Glutamatergic neuron (in vitro differentiated cells): ENCODE data around the gene TLX1. TPM values are rescaled to one million over a fixed set of nuclear protein-coding genes. Genes with fewer than 3 reads are reported as not detected.

Source experiments
- DNase-seq: peaks from one replicate; pipeline ENCODE4 v3.0.0; 2022
- H3K27ac Mint-ChIP-seq: one replicate; pipeline ENCODE4 v1.8.0; 2020; ENCODE audit warnings: mild to moderate bottlenecking, mixed read lengths, inconsistent platforms; ENCODE audit not compliant: unreplicated experiment
- H3K27me3 Mint-ChIP-seq: one replicate; pipeline ENCODE4 v1.8.0; 2020; ENCODE audit warnings: mild to moderate bottlenecking, moderate library complexity, mixed read lengths, inconsistent platforms; ENCODE audit not compliant: unreplicated experiment
- H3K36me3 Mint-ChIP-seq: one replicate; pipeline ENCODE4 v1.8.0; 2020; ENCODE audit warnings: mild to moderate bottlenecking, mixed read lengths, inconsistent platforms; ENCODE audit not compliant: unreplicated experiment
- H3K4me1 Mint-ChIP-seq: one replicate; pipeline ENCODE4 v1.8.0; 2020; ENCODE audit warnings: mild to moderate bottlenecking, low read depth, mixed read lengths, inconsistent platforms; ENCODE audit not compliant: unreplicated experiment
- H3K4me3 Mint-ChIP-seq: one replicate; pipeline ENCODE4 v1.8.0; 2020; ENCODE audit warnings: mild to moderate bottlenecking, mixed read lengths, inconsistent platforms; ENCODE audit not compliant: unreplicated experiment
- H3K9me3 Mint-ChIP-seq: one replicate; pipeline ENCODE4 v1.8.0; 2020; ENCODE audit warnings: mild to moderate bottlenecking, moderate library complexity, mixed read lengths, inconsistent platforms; ENCODE audit not compliant: unreplicated experiment
- total RNA-seq: library from RNA; stranded (reverse); fragmentation: NEBNext Ultra II Directional; extraction: Animal tissue kit (Norgen Biotek cat#: 25700); gene quantifications from one replicate; pipeline ENCODE4 v1.2.1, GENCODE V29; 2021; ENCODE audit not compliant: unreplicated experiment
- TF ChIP-seq, protein P1 (sequence below): fragments of 200-600 bp; sonication (generic); IDR thresholded peaks from one replicate; pipeline ENCODE4 v1.5.0; 2021; ENCODE audit not compliant: partially characterized antibody, unreplicated experiment

TLX1 gene
- total RNA-seq, 1 donor from 2014 or later = 14.3 TPM

- Mint-ChIP-seq H3K36me3 (no peaks in the 10 kb centered on the region), H3K27me3 (peaks cover 23% of the 10 kb centered on the region), H3K4me1 (peaks cover 12% of the 10 kb centered on the region)
Measured at GRCh38 chr10:101116754-101117153, 14.3 kb upstream of the TLX1 start.

DNA sequence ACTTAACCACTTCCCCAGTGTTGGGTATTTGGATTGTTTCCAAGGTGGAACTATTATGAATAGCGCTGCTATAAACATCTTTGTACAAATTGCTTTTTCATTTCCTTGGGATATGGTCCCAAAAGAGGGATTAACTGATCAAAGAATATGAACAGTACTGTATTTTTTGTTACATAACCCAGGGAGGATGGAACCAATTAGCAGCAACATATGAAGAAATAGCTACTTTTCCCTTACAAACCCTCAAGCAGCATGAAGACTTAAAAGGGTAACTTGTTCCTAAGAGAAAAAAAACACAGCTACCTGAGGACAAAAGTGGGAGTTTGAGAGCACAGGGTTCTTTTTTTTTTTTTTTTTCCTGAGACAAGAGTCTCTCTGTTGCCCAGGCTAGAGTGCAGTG, 13.1 kb upstream of the TLX1 start:
- peaks cover 8% of the 10 kb centered on the region for H3K4me1 Mint-ChIP-seq
- TF ChIP-seq, protein P1, sequence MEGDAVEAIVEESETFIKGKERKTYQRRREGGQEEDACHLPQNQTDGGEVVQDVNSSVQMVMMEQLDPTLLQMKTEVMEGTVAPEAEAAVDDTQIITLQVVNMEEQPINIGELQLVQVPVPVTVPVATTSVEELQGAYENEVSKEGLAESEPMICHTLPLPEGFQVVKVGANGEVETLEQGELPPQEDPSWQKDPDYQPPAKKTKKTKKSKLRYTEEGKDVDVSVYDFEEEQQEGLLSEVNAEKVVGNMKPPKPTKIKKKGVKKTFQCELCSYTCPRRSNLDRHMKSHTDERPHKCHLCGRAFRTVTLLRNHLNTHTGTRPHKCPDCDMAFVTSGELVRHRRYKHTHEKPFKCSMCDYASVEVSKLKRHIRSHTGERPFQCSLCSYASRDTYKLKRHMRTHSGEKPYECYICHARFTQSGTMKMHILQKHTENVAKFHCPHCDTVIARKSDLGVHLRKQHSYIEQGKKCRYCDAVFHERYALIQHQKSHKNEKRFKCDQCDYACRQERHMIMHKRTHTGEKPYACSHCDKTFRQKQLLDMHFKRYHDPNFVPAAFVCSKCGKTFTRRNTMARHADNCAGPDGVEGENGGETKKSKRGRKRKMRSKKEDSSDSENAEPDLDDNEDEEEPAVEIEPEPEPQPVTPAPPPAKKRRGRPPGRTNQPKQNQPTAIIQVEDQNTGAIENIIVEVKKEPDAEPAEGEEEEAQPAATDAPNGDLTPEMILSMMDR = no peak
- no peak overlapping the region for H3K27ac Mint-ChIP-seq
- H3K36me3 Mint-ChIP-seq = no peaks in the 10 kb centered on the region
- peaks cover 7% of the 10 kb centered on the region for H3K9me3 Mint-ChIP-seq
- H3K4me3 Mint-ChIP-seq = no peak overlapping the region
- H3K27me3 Mint-ChIP-seq = peaks cover 34% of the 10 kb centered on the region
- no peak for DNase-seq

More at GRCh38 chr10:101116754-101117153, 14.3 kb upstream of the TLX1 start:
- Mint-ChIP-seq H3K4me3 (no peak overlapping the region), H3K9me3 (peaks cover 7% of the 10 kb centered on the region), H3K27ac (no peak overlapping the region)
- DNase-seq = no peak
- TF ChIP-seq, protein P1 = no peak

DNA sequence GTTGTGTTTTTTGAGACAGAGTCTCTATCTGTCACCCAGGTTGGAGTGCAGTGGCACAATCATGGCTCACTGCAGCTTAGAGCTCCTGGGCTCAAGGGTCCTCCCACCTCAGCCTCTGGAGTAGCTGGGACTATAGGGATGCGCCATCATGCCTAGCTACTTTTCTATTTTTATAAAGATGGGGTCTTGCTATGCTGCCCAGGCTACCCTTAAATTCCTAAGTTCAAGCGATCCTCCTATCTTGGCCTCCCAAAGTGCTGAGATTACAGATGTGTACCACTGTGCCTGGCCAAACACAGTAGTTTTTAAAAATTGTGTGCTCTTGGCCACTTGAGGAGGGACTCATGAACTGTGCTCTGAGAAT, 10.6 kb upstream of the TLX1 start:
- Mint-ChIP-seq H3K27ac (no peak overlapping the region), H3K36me3 (peaks cover 5% of the 10 kb centered on the region), H3K9me3 (peaks cover 10% of the 10 kb centered on the region), H3K27me3 (peaks cover 37% of the 10 kb centered on the region), H3K4me3 (peak overlapping the region; percentile 61), H3K4me1 (peaks cover 10% of the 10 kb centered on the region)
- no peak for DNase-seq
- TF ChIP-seq, protein P1 = no peak

GRCh38 chr10:101120884-101121653, 10.0 kb upstream of the TLX1 start:
- H3K9me3 Mint-ChIP-seq = peaks cover 11% of the 10 kb centered on the region
- peaks cover 10% of the 10 kb centered on the region for H3K4me1 Mint-ChIP-seq
- H3K36me3 Mint-ChIP-seq = peaks cover 5% of the 10 kb centered on the region
- TF ChIP-seq, protein P1 = no peak
- peaks cover 40% of the 10 kb centered on the region for H3K27me3 Mint-ChIP-seq
- DNase-seq = no peak
- H3K27ac Mint-ChIP-seq = no peak overlapping the region
- peak overlapping the region; percentile 61 for H3K4me3 Mint-ChIP-seq

DNA sequence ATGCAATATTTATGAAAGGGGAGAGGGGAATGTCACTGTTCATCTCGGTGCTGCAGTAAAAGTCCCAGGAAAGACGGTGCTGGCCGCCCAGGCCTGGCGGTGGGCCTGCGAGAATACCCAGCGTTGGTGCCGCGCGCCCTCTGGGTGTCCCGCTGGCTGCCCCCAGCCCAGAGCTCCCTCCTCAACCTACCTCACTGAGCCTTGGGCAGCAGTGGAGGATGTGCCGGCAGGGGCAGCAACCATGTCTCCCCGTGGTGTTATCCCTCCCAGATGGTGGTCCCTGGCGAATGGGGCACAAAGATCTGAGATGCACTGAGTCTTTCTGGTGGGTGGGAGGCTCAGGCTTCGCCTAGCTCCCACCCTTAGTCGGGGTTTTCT, 9.5 kb upstream of the TLX1 start:
- no peak for DNase-seq
- peaks cover 5% of the 10 kb centered on the region for H3K36me3 Mint-ChIP-seq
- no peak overlapping the region for H3K4me3 Mint-ChIP-seq
- peaks cover 14% of the 10 kb centered on the region for H3K9me3 Mint-ChIP-seq
- peaks cover 43% of the 10 kb centered on the region for H3K27me3 Mint-ChIP-seq
- H3K27ac Mint-ChIP-seq = no peak overlapping the region
- TF ChIP-seq, protein P1 = no peak
- H3K4me1 Mint-ChIP-seq = peaks cover 10% of the 10 kb centered on the region
